ENCODE measurements around the gene ZPLD1.

Gene ZPLD1

DNA sequence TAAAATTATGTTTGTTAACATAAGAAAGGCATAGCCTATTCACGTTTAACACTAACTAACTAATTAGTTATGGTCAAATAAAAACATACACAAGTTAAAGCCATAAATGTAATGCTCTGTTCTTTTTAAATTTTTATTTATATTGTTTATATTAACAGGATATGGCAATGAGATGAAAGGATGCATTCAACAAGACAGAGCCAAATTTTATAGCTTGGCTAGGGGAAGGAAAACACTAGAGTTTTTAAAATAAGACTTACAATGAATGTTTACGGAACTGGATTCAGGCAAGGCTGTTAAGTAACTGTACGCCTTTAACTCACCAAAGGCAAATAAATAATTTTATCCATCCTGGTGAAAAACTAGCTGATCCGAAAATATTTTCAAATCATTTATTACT is 86.4 kb downstream of the ZPLD1 start:
- TF ChIP-seq, protein P1, sequence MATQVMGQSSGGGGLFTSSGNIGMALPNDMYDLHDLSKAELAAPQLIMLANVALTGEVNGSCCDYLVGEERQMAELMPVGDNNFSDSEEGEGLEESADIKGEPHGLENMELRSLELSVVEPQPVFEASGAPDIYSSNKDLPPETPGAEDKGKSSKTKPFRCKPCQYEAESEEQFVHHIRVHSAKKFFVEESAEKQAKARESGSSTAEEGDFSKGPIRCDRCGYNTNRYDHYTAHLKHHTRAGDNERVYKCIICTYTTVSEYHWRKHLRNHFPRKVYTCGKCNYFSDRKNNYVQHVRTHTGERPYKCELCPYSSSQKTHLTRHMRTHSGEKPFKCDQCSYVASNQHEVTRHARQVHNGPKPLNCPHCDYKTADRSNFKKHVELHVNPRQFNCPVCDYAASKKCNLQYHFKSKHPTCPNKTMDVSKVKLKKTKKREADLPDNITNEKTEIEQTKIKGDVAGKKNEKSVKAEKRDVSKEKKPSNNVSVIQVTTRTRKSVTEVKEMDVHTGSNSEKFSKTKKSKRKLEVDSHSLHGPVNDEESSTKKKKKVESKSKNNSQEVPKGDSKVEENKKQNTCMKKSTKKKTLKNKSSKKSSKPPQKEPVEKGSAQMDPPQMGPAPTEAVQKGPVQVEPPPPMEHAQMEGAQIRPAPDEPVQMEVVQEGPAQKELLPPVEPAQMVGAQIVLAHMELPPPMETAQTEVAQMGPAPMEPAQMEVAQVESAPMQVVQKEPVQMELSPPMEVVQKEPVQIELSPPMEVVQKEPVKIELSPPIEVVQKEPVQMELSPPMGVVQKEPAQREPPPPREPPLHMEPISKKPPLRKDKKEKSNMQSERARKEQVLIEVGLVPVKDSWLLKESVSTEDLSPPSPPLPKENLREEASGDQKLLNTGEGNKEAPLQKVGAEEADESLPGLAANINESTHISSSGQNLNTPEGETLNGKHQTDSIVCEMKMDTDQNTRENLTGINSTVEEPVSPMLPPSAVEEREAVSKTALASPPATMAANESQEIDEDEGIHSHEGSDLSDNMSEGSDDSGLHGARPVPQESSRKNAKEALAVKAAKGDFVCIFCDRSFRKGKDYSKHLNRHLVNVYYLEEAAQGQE (IDR thresholded peaks at IDR 0.05; ENCODE audit: insufficient read depth in 1 of 2, low read depth in 2 of 2, low read length in 2 of 2) = no peak
- TF ChIP-seq SIN3A (IDR thresholded peaks at IDR 0.05; ENCODE audit: borderline replicate concordance, insufficient read depth, low read length) = no peak
- TF ChIP-seq TAF1 (IDR thresholded peaks at IDR 0.05; ENCODE audit: borderline replicate concordance, insufficient read depth, low read length) = no peak
- TF ChIP-seq POLR2AphosphoS5 (IDR thresholded peaks at IDR 0.05; ENCODE audit: low read depth, low read length) = no peak

DNA sequence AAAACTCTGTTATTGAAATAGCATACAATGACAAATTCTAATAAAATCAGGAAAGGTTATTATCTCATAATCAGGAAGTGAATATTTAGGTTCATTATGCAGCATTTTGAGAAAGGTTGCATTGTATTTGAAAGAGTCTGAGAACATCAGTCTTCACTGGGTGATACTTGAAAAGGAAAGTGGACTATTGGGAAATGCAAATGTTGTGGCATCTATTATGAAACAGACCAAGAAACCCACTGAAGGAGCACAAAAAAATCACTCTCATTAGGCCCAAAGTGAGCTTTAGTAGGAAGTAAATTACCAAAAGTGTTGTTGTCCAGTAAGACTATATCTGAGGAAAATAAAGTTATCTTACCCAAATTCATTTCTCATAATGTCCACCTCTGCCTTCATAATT is 90.8 kb downstream of the ZPLD1 start:
- no peak for TF ChIP-seq FOXP2 (optimal IDR thresholded peaks at IDR 0.05; ENCODE audit: borderline replicate concordance, extremely low read depth, extremely low read length, insufficient read depth)

DNA sequence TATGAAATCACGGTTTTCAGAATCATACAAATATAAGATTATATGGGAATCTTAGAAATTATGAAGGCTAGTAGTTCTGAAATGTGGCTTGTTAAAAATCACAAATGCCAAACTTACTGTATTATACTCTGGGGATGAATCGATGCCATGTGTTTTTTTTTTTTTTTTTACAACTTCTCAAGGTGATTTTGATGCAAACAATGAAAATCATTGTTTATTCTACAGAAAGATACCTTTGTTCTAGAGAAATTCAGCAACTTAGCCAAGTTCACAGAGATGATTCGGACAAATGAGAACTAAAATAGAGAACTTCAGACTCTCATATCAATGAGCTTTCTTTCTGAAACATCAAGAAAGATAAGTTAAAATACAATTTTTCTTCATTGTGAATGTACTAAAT is 92.0 kb downstream of the ZPLD1 start:
- no peak for TF ChIP-seq TAF1 (IDR thresholded peaks at IDR 0.05; ENCODE audit: borderline replicate concordance, insufficient read depth, low read length)
- no peak for TF ChIP-seq FOXP2 (optimal IDR thresholded peaks at IDR 0.05; ENCODE audit: borderline replicate concordance, extremely low read depth, extremely low read length, insufficient read depth)

DNA sequence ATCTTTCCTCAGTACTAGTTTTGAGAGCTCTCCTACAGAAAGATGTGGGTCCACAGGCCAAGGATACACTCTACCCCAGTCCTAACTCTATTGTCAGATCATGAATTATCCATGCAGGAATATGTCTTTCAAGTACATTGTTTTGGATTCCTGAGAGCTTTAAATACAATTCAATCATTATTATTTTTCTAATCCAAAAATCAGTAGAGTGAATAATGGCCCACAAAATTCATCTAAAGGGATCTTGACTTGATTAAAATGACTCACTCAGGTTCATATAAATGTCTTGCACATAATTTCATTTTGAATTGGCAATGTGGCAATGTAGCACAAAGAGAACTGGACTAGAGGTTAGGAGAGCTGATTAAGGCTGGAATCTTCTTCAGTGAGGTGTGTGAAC is 93.9 kb downstream of the ZPLD1 start:
- TF ChIP-seq TAF1 (IDR thresholded peaks at IDR 0.05; ENCODE audit: borderline replicate concordance, insufficient read depth, low read length) (no peak), POLR2AphosphoS5 (IDR thresholded peaks at IDR 0.05; ENCODE audit: low read depth, low read length) (no peak), SIN3A (IDR thresholded peaks at IDR 0.05; ENCODE audit: borderline replicate concordance, insufficient read depth, low read length) (no peak), FOXP2 (optimal IDR thresholded peaks at IDR 0.05; ENCODE audit: borderline replicate concordance, extremely low read depth, extremely low read length, insufficient read depth) (no peak)
- TF ChIP-seq, protein P1 (IDR thresholded peaks at IDR 0.05; ENCODE audit: insufficient read depth in 1 of 2, low read depth in 2 of 2, low read length in 2 of 2) = no peak

Measured in PFSK-1 (cell line).